PC-3 (cell line): Measurements from ENCODE around the gene FSD1L.

Source experiments
- EZH2phosphoT487 ChIP-seq: fragments of 300-600 bp; sonication (generic); IDR thresholded peaks from 2 replicates; pipeline ENCODE4 v1.6.1; 2018; ENCODE audit warnings: mild to moderate bottlenecking, antibody characterized with exemption, low read length, borderline replicate concordance
- TF ChIP-seq, protein P1 (sequence below): fragments of 300-600 bp; sonication (generic); conservative IDR thresholded peaks from 2 replicates; pipeline ENCODE4 v1.5.1; 2017; ENCODE audit warnings: antibody characterized with exemption, low read depth, mild to moderate bottlenecking, low read length

DNA sequence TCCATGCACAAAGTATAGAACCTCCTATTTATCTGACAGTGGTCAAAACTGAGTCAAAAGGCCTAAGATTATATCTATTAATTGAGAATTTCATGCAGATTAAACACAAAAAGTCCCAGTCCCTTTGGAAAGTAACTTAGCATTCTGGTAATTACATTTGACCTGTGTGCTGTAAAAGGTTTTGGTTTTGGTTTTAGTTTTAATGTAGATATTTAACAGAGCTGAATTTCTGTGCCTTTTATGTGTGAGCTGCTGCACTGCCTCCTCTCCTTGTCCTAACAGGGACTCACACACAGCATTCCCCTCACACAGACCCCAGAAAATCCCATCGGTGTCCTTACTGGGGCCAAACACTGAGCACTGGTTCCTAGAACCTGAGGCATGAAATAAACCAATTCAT is 31.0 kb upstream of the FSD1L start:
- no peak for TF ChIP-seq EZH2phosphoT487
- TF ChIP-seq, protein P1, sequence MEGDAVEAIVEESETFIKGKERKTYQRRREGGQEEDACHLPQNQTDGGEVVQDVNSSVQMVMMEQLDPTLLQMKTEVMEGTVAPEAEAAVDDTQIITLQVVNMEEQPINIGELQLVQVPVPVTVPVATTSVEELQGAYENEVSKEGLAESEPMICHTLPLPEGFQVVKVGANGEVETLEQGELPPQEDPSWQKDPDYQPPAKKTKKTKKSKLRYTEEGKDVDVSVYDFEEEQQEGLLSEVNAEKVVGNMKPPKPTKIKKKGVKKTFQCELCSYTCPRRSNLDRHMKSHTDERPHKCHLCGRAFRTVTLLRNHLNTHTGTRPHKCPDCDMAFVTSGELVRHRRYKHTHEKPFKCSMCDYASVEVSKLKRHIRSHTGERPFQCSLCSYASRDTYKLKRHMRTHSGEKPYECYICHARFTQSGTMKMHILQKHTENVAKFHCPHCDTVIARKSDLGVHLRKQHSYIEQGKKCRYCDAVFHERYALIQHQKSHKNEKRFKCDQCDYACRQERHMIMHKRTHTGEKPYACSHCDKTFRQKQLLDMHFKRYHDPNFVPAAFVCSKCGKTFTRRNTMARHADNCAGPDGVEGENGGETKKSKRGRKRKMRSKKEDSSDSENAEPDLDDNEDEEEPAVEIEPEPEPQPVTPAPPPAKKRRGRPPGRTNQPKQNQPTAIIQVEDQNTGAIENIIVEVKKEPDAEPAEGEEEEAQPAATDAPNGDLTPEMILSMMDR, result no peak
